GM19043 (cell line): Measurements from ENCODE around the gene UBD.

Source experiments
- ATAC-seq: cut with Tn5 transposase; IDR thresholded peaks from one replicate; pipeline ENCODE4 v1.9.1; 2021; ENCODE audit warnings: low read depth; ENCODE audit not compliant: unreplicated experiment

Gene UBD

DNA sequence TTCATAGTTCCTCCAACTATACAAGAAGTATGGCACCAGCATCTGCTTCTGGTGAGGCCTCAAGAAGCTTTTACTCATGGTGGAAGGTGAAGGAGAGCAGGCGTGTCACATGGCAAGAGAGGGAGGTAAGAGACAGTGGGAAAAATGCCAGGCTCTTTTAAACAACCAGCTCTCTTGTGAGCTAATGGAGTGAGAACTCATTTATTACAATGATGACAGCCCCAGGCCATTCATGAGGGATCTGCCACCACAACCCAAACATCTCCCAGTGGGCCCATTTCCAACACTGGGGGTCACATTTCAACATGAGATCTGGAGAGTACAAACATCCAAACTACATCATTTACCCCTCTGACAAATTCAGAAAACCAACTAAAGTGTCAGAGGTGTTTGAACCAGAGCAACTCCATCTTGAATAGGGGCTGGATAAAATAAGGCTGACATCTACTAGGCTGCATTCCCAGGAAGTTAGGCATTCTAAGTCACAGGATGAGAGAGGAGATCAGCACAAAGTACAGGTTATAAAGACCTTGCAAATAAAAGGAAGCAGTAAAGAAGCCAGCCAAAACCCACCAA is 2.2 kb upstream of the UBD start:
- no peak for ATAC-seq

DNA sequence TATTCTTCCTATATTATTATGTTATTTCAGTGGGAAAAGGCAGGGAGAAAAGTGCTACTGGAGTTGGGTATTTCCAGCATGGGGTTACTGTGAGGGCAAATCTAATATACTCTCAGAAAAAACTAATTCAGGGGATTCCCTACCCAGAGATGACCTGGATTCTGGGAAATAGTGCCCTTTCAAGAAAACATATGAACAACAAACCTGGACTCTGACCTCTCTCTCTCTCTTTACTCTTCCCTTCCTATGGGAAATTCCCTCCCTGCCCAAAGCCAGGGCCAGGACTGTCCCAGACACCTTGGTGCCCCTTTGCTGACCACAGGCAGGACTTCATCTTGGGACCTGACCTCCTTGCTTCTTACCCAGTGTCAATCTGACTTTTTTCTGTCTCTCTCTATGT is 1.6 kb upstream of the UBD start:
- ATAC-seq: no peak

DNA sequence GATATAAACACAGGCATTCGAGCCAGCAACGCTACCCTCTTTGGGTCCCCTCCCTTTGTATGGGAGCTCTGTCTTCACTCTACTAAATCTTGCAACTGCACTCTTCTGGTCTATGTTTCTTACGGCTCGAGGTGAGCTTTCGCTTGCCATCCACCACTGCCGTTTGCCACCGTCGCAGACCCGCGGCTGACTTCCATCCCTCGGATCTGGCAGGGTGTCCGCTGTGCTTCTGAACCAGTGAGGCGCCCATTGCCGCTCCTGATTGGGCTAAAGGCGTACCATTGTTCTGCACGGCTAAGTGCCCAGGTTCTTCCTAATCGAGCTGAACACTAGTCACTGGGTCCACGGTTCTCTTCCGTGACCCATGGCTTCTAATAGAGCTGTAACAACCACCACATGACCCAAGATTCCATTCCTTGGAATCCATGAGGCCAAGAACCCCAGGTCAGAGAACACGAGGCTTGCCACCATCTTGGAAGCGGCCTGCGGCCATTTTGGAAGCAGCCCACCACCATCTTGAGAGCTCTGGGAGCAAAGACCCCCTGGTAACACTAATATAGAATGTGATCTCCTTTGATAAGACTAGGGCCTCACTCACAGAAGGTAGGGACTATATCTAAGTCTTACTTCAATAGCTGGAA is 973 bp downstream of the UBD start:
- ATAC-seq: no peak

DNA sequence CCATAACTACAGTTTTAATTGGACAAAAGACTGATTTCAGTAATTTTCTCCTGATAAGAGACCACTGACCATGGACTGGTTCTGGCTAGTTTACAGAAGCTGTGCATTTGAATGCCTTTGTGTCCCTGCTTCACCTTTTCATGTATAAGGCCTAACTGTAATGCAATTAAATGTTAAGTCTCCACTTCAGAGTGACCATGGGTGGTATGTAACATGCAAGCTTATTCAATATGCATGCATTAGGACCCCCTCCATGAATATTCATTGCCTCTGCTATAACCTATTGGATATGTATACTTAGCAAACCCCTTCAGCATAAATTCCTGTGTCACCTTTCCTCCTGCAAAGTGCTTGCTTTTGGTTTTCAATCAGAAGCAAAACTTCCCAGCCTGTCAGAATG is 2.2 kb downstream of the UBD start:
- no peak for ATAC-seq

GRCh38 chr6:29554764-29555163 is 4.8 kb downstream of the UBD start:
- no peak for ATAC-seq

DNA sequence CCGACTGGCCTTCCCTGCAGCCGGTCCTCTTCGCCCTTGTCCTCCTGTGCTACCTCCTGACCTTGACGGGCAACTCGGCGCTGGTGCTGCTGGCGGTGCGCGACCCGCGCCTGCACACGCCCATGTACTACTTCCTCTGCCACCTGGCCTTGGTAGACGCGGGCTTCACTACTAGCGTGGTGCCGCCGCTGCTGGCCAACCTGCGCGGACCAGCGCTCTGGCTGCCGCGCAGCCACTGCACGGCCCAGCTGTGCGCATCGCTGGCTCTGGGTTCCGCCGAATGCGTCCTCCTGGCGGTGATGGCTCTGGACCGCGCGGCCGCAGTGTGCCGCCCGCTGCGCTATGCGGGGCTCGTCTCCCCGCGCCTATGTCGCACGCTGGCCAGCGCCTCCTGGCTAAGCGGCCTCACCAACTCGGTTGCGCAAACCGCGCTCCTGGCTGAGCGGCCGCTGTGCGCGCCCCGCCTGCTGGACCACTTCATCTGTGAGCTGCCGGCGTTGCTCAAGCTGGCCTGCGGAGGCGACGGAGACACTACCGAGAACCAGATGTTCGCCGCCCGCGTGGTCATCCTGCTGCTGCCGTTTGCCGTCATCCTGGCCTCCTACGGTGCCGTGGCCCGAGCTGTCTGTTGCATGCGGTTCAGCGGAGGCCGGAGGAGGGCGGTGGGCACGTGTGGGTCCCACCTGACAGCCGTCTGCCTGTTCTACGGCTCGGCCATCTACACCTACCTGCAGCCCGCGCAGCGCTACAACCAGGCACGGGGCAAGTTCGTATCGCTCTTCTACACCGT is 6.1 kb downstream of the UBD start:
- no peak for ATAC-seq

DNA sequence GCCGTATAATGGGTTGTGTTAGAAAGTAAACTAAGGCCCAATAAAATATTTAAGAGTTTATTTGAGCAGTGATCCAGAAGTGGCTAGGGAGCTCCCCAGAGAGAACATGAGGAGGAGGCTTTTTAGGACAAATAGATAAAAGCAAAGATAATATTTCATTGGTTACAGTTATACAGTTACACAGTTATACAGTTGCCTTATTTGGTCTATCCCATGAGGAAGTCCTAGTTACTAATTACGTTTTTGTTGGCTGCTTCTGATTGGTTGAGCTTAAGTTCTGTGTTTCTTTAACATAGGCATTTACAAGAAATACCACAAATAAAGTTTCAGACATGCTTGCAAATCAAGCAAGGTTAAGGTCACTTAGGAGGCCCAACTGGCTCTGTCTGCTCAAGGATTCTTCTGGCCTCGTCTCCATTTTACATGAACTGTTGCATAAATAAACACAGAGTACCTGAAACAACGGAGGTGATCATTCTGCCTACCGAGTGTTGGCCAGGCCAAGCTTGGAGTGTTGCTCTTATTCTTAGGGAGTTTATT is 7.0 kb downstream of the UBD start:
- ATAC-seq: peak; percentile 86

- no peak for ATAC-seq
Measured at GRCh38 chr6:29547573-29547972, 12.0 kb downstream of the UBD start.

GRCh38 chr6:29537714-29538403 is 21.7 kb downstream of the UBD start:
- no peak for ATAC-seq

GRCh38 chr6:29532320-29532951 is 27.1 kb downstream of the UBD start:
- no peak for ATAC-seq

DNA sequence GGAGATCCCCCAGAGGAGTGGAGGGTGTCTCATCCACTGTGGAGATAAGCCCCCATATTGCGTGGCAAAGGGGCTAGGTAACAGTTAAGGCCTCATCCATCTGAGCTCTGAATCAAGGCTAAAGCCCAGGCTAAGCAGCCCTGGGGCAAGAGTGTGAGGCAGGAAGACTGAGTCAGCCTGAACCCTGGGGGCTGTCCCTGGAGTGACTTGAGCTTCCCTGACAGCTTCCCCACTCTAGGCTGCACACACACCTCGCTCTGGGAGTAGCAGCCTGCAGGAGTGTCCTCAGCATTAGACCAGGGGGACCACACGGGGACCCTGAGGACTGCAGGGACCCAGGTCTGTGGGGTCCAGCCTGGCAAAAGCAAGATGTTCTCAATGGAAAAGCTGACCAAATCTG is 27.9 kb downstream of the UBD start:
- no peak for ATAC-seq

DNA sequence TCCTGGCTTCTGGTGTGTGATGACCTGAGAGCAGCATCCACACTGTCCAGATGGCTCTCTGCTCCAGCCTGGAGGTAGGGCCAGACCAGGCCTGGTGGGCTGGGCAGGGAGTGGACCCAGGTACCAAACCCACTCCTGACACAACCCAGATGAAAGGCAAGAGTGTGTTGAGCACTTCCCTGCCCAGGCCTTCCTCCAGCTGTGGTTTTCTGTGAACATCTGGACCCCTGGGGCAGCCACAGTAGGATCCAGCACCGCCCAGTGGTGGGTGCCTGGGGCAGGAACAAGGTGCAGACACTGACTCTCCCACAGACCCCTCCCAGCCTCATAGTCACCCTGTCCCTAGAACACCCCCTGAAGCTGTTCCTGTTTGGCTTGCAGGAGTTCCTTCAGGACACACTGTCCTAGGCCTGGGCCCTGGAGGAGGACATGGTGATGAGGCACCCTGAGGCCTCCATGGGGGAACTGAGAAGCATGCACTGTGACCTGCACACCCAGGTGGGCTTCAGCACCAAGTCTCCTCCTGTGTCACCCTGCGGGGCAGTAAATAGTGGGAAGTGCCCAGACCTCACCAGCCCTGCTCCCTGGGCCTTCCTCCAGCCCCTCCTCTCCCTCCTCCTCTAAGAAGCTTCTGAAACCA is 28.7 kb downstream of the UBD start:
- ATAC-seq: no peak

GRCh38 chr6:29529956-29530355 is 29.6 kb downstream of the UBD start:
- ATAC-seq: no peak

DNA sequence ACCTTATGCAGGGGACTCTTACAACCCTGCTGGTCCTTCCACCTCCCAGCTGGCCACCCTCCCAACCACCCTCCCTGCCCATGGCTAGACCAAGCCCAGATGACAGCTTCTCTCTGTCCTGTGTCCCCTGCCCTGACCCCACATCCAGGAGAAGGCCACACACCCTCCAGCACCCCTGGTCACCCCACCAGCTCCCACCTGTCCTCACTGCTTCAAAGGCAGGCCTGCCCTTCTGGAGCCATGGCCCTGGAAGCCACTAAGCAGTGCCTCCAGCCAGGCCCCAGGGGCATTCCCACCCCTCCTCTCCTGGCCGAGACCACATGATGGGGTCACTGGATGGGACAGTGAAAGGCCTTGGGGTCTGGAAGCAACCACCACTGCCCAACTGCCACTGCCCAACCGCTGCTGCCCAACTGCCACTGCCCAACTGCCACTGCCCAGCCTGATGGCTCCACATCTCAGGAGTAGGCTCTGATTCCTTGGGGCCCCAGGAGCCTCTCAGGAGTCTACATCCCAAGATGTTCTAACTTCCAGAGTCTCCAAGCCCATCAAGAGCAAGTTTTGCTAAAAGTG is 30.5 kb downstream of the UBD start:
- no peak for ATAC-seq

DNA sequence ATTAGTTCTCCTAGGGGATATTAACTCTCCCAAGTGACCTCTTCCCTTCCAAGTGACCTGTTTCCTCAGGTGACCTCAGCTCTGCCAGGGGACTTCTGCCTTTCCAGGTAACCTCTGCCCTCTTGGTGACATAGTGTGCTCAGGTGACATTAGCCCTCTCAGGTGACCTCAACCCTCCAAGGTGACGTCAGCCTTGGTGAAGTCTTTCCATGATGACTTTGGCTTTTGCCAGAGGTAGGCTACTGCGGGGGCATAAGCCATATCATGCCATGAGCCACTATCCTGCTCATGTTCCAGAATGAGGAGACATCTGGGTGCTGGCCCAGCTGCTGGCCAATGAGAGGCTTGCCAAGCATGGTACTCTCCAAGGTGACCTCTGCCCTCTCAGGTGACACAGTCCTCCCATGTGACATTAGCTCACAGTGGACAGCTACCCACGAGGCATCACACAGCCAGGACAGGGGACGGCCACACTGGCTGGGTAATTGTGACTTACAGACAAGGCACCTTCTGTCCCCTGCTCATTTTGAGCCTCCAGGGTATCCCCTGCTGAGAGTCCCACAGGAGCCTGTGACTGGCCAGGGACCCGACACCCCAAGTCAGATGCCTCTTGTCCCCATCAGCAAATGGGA is 31.1 kb downstream of the UBD start:
- ATAC-seq: no peak

GRCh38 chr6:29527564-29527963 is 32.0 kb downstream of the UBD start:
- ATAC-seq: no peak

DNA sequence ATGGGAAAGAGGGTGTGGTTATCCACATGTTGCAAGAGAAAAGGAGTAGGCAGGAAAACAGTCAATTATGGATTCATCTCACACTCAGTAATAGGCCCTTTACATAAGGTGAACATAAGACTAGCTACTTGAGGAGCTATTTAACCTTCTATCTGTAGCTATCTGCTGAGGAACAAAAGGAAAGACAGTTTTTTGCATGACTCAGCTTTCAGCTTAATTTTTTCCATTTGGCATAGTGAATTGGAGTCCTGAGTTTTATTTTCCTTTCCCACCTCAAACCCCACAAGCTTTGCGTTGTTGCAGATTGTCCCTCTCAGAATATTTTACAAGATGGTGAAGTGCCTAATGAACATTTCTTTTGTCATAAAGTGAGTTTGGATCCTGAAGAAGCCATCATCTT is 32.4 kb downstream of the UBD start:
- no peak for ATAC-seq

DNA sequence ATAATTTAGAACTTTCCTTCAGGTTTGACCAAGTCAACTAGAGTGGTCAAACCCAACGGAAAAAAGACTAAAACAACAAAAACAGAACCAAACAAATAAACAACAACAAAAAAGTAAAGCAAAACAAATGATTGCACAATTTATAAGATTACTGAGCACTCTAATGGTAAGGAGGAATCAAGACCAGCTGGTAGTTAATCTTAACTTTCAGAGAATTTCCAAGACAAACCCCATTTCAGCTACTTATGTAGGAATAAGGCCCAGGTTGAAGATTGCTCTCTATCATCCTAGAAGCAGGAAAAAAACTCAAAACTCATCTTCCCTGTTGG is 34.3 kb downstream of the UBD start:
- no peak for ATAC-seq

- no peak for ATAC-seq
Measured at GRCh38 chr6:29524444-29525310, 34.9 kb downstream of the UBD start.
